Left colon (tissue), 2 donors: Measurements from ENCODE around the gene LY6G6C. TPM values are rescaled to one million over a fixed set of nuclear protein-coding genes. Genes with fewer than 3 reads are reported as not detected.

Source experiments
- ATAC-seq: fragments of 200-7000 bp; cut with Tn5 transposase; one replicate; pipeline ENCODE4 v1.9.1; 2020; ENCODE audit warnings: mild to moderate bottlenecking, moderate library complexity
- DNase-seq, 2 donors: peaks; one replicate each; pipeline ENCODE4 v3.0.0-alpha.2; 2020
- intact Hi-C, 2 donors: fragments of 100-400 bp; cut with DNase I in 1 of 2; cut with micrococcal nuclease in 1 of 2; formaldehyde crosslinking; loops; one replicate each; pipeline versions ENCODE4 v1.11.2 to v1.14.0; 2022; cut with DNase I, micrococcal nuclease
- total RNA-seq, 2 donors: library from RNA; stranded (reverse); fragmentation: NEBNext Ultra II Directional; extraction: Animal tissue kit (Norgen Biotek cat#: 25700); gene quantifications; one replicate each; pipeline ENCODE4 v1.2.1, GENCODE V29; 2021
- donor health status: DM: no; HTN: no; CAD: no.
- donor health status: DM: yes; HTN: yes; CAD: no.

Gene LY6G6C
- total RNA-seq, 2 donors from 2014 or later = not detected

DNA sequence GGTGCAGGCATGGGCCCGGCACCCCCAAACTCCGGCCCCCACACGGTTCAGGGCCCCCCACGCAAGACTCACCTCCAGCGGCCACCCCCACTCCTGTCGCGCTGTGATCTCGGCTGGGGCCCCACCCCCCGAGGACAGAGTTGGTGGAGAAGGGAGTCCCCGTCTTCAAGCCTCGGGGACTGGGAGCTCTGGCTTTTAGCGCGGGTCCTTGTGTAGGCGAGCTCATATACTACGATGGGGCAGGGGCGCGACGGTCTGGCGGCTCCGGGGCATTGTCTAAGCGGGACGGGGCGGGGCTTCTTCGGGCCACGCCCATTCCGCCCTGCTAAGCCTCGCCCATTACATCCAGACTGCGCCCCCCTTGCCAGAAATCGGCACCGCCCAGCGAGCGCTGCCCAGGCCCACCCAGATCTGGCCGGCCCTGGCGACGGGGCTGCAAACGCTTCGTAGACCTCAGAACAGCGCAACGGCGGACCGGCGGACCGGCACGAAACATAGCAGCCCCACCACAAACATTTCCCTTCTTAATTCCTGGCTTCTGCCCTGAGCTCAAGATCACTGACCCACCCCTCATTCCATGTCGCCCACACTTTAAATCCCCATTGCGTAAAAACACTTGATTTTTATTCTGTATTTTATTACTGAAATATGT lies 8.6 kb upstream of the LY6G6C start:
- DNase-seq = peak; percentile 90 to 93
- ATAC-seq = peak; percentile 64
- intact Hi-C loops = no loop called here

DNA sequence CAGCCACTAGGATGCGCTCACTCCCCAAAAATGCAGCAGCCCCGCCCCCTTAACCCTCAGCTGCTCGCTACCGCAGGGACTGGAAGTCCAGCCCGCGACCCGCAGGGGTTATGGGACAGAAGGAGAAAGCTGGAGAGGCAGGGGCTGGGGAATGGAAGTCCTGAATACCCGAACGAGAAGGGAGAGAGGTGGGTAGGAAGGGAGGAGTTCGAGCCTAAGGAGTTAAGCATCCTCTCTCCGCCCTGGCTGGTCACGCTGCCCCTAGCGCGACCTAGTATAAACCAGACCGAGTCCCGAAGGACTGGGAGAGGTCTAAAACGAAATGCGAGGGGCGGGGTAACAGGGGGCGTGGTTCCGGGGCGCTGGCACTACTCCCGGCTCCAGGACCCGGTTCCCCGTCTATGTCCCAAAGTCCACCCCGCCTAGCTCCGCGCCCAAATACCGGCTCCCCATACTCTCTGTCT lies 8.0 kb upstream of the LY6G6C start:
- intact Hi-C loops = no loop called here
- peak; percentile 95 to 97 for DNase-seq
- peak; percentile 78 for ATAC-seq

DNA sequence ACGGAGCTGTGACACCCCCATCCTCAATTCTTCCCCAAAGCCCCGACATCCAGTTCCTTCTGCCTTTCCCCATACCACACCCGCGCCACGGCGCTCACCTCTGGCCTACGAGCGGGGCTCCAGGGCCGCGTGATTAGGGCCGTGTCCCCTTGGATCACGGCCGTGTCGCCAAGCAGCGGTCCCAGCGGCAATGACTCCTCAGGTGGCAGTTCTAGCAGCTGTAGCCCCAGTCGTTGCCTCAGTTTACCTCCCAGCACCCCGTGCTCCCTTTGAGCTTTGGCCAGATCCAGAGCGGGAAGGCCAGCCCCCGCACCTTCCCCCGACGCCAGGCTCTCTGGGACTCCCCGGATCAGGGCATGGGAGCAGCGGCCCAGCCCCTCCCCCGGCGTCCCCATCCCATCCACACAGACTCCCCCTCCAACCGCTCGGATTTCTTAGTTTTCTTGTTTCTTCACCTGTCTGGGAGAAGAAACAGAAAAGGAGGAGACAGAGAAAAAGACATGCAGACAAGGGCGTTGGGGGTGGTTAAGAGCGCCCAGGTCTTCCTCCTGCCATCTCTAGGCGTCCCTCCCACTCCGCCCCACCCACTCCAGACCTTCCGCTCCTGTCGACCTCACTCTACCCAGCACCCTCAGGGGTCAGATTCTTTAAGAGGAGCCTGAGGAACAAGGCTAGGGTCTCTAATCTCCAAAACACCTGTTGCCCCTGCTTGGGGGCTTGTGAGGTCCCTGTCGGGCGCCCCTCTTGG lies 7.4 kb upstream of the LY6G6C start, which contains the start of gene DDAH2:
Gene DDAH2, minus strand, starts transcription at position 533 of the 748 bp plus-strand sequence. Its CDS starts 138 bp downstream, at position 395.
- ATAC-seq = peak; percentile 59
- DNase-seq = peak; percentile 48 to 54
- intact Hi-C loops = no loop called here

DNA sequence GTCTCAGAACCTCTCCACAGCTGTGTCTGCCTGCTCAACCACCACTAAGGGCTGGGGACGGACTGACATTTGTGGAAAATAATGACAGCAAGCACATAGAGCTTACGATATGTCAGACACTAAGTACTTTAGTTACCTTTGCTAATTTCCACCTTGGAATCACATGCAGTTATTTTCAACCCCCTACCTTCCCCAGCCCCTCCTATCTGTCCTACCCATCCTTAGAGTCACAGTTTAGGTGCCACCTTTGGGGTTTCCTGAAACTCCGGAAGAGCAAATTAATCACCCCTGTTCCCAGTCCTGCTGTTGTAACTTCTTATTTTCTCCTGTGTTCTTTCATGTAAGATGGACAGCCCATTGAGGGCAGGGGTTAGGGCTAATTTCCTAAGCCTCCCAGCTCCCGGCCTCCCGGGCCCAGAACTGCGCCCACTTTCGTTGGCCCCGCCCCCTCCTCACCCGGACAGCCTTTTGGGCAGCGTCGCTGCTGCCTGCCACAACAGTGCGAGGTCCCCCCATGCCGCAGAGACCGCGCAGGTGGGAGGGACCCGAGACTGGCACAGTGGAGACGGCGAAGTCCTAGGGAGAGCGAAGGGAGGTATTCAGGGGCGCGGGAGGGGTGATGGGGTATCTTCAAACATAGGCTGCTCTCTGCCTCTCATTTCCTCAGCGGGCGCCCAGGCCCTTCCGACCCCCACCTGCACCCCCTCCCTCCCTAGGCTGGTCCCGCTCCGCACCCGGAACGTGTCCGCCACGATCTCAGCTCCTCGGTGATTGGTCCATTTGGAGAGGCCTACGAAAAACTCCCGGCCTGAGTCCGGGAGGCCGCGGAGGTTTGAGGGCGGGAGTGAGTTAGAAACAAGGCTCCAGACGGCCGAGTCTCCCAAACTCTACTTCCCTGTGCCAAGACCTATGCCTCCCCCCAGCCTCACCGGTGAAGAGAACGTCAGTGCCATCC lies 6.4 kb upstream of the LY6G6C start:
- intact Hi-C loops = no loop called here
- ATAC-seq (no peak), DNase-seq (no peak)

DNA sequence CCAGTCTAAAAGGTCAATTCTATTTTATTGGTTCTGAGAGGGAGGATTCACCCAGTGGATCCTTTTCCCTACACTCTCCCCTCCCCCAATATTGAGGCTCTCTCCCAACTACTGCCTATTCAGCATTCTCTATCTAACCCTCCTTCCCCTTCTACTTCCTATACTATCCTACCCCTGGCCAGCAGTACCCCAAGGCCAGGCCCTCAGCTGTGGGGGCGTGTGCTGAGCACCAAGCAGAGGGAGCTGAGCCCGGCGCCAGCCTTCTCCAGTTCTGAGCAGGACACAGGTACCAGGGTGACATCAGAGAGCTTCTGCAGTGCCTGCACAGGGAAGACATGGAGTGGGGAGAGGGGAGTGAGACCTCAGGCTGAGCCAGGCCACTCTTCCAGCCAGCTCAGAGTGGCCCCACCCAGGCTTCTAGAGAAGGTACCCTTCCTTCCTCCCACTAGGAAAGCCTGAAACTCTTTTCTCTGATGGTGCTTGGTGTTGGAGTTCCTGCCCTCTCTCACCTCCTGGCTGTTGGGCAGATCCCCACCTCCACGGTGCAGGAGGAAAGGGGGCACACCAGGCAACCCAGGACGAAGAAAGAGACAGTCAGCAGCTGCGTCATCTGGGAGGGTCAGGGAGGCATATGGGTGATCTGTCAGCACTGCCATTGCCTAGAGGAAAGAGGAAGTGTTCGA lies 5.6 kb upstream of the LY6G6C start:
- intact Hi-C loops = no loop called here
- ATAC-seq = peak; percentile 21
- no peak for DNase-seq

DNA sequence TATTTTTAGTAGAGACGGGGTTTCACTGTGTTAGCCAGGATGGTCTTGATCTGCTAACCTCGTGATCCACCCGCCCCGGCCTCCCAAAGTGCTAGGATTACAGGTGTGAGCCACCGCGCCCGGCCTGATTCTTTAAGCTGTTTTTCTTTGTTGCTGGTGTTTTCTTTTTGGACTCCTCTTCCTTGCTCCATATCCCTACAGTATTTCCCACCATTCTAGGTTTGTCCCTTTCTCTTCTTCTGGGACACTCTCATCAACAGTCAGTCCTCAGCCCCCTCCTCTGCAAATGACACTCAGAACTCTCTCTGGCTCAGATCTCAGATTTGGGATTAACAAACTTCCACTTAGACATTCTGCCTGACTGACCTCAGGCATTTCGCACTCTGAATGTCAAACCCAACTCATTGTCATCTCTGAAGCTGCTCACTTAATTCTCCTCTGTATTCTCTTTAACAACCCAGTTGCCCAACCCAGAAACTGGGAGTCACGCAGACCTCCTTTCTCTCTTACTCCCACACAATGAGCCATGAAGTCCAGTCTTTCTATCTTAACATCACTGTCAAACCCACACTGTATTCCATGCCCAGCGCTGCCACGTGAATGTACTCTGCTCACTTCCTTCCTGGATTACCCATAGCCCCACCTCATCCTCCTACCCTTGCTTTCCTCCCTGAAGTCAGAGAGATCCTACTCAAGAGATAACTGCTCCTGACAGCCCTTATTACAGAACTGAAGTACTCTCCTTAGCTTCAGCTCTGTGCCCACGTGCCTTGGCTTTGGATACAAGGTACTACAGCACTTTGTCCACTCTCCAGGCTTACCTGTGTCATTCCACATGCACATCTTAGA lies 4.2 kb upstream of the LY6G6C start:
- no peak for ATAC-seq
- intact Hi-C loops = no loop called here
- no peak for DNase-seq

DNA sequence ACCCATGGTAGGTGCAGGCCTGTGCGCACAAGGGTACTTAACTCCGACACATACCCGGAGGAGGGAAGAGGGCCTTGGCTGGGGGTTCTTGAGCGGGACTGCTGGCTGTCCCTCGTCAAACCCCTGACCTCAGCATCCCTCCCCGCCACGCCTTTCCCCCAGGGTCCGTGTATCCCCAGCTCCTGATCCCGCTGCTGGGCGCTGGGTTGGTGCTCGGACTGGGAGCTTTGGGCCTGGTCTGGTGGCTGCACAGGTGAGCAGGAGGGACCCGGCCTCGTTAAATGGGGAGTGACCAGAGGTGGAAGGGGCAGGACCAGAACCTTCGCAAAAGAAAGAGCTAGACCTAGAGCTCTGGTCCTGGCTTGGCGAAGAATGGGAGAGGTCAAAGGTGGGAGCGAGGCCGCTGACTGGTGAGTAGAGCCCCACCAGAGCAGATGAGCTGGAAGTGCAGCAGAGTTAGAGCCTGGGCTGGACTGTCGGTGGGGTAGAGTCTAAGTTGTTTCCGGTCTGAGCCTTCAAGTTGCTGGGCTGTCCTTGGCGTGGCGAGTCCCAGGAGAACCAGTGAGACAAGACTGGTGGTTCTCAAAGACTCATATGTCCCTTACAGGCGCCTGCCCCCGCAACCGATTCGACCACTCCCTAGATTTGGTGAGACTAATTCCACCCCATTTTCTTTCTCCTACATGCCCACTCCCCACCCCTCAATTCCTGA lies 2.6 kb upstream of the LY6G6C start:
- intact Hi-C loops = no loop called here
- DNase-seq (no peak), ATAC-seq (no peak)

DNA sequence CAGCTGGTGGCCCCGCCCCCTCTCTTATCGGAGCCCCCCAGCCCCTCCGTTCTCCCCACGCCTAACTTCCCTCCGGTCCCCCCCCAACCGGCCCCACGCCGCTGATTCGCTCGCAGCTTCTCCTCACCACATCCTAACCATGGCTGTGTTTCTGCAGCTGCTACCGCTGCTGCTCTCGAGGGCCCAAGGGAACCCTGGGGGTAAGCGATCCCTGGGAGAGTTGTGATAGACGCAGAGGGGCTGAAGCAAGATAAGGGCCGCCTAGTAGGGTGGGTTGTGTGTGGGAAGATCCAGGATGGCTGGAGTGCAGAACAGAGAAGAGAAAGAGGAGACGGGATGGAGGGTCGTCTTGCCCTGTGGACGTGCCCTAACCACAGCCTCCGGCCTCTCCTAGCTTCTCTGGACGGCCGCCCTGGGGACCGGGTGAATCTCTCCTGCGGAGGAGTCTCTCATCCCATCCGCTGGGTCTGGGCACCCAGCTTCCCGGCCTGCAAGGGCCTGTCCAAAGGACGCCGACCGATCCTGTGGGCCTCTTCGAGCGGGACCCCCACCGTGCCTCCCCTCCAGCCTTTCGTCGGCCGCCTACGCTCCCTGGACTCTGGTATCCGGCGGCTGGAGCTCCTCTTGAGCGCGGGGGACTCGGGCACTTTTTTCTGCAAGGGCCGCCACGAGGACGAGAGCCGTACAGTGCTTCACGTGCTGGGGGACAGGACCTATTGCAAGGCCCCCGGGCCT lies 1.9 kb upstream of the LY6G6C start, which contains the start of gene MPIG6B:
Gene MPIG6B, plus strand, starts transcription at position 129 of the 735 bp plus-strand sequence. Its CDS starts 11 bp downstream, at position 140.
- ATAC-seq (no peak), DNase-seq (no peak)
- intact Hi-C loops = no loop called here

DNA sequence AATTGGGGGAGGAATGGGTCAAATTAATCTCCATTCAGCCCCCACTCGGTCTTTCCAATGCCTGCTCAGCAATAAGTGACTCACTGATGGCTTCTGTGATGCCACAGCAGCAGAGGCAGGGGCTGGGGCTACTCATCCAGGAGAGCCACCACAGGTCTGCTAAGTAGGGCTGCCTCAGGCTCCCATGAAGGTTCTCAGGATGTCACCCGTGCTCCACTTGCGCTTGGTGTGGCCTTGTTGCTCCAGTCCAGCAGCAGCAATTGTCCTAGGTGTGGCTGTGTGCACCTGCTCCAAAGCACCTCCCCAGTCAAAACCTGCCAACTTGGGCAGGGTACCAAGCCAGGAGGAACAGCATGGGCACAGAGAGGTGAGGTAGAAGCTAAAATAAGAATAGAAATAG lies 627 bp upstream of the LY6G6C start:
- intact Hi-C loops = no loop called here
- ATAC-seq (peak; percentile 12), DNase-seq (no peak)

DNA sequence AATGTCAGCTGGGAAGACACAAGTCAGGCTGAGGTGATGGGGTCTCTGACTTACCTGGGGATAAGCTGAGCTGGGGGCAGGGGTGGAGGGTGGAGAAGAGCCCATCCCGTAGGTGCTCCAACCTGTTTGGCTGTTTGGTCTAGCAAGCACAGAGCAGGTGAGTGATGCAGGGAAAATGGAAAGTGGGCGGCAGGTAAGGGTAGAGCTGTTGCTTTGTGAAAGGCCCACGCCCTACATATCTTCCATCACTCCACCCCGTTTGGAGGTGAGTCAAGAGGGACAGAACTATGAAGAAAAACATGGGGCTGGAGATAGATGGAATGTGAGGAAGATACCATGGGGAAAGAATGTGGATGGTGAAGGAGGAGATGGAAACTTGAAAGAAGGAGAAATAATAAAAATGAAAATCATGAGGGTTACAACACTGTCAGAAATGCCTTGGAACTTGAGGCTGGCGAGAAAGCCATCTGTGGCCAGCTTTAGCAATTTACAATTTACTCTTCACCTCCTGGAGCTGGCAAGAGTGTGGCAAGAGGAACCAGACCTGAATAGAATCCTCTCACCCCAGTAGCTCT lies 1.3 kb downstream of the LY6G6C start:
- no peak for DNase-seq

DNA sequence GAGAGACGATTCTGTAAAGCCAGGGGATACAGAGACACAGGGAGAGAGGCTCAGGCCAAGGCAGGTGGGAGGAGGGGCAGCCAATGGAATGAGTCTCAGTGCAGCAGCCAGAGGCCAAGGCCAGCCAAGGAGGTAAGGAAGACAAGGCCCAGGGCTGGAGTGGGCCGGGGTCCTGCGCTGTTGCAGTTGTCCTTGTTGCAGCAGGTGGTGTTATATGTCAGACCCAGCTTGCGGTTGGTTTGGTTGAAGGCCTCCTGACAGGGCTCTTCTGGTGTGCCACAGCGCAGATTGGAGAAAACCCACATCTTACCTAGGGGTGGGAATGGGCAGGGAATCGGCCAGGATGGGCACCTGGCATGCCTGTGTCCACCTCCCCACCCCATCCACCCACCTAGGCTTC lies 2.5 kb downstream of the LY6G6C start:
- DNase-seq = no peak
- intact Hi-C loops = no loop called here
- ATAC-seq = no peak

More for the DNA sequence above, 1.3 kb downstream of the LY6G6C start:
- intact Hi-C loops = no loop called here
- ATAC-seq = peak; percentile 15

DNA sequence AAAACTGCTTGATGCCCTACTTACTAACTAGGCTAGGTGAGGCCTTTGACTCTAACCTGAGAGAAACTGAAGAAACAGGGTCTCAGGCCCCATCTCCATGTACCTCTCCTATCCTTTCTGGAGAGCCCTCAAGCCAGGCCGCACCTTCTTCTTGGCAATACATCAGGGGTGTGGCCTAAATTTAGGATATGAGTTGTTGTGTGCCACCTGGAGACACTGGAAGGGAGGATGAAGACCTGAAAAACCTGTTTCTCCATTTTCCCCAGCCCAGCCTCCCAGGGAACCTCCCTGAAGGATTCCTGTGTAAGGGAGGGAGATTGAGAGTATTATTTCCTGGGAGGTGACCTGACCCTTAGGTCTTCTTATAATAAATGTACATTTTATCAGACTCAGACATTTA lies 3.3 kb downstream of the LY6G6C start:
- intact Hi-C loops = no loop called here
- peak; percentile 84 for ATAC-seq
- DNase-seq = peak in 1 of 2 donors; percentile 74

DNA sequence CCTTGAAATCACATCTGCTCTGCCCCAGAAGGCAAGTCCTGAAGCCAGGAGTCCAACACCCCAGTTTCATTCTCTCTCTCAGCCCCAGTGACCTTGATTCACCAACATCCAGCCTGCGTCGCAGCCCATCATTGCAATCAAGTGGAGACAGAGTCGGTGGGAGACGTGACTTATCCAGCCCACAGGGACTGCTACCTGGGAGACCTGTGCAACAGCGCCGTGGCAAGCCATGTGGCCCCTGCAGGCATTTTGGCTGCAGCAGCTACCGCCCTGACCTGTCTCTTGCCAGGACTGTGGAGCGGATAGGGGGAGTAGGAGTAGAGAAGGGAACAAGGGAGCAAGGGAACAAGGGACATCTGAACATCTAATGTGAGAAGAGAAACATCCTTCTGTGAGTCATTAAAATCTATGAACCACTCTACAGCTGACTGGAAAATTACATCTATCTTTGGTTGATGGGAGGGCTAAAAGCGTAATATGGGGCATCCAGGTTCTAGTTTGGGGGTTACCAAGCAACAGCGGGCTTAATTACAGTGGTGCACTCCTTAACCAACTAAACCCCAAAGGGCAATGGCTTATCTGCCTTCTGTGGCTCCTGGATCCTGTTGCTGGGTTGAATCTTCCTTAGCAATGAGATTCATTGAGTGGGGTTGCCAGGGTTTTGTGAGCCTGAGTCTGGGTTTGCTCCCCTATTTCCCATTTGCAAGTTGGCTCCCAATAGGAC lies 3.9 kb downstream of the LY6G6C start:
- DNase-seq = no peak
- no peak for ATAC-seq

DNA sequence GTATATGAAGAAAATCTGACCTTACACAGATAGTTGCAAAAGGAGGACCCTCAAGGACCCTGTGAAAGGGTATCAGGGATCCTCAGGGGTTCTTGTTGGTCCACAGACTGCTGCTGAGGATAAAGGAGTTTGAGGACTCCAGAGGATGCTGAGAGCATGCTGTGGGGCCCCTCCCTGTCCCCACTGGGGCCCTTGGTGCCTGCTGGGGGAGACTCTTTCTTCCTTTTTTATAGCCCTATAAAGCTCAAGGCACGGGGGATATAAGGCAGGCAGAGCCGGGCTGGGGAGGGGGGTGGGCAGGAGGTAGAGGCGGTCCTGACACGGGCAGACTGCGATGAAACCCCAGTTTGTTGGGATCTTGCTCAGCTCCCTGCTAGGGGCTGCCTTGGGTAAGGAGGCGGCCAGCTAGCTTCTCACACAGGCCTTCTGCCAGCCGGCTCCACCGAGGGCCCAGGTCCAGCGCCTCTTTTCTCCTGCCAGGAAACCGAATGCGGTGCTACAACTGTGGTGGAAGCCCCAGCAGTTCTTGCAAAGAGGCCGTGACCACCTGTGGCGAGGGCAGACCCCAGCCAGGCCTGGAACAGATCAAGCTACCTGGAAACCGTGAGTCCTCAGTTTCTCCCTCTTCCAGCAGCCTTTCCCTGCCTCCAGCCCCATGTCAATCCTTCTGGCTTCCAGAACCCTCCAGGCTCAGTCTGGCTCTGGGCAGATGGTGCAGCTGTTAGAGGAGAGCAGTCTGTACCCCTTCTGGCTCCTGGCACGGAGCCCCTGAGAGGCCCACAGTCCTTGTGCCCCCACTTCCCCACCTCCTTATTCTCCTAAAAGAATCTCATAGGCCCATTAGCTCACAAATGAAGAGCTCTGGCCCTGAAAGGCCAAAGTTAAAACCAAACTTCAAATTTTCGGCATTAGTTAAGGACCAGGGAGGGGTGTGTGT lies 6.3 kb downstream of the LY6G6C start, which contains the start of gene LY6G6D:
Gene LY6G6D, plus strand, starts transcription at position 327 of the 937 bp plus-strand sequence. Its CDS starts 8 bp downstream, at position 335.
- intact Hi-C loops = no loop called here
- ATAC-seq (no peak), DNase-seq (no peak)

More for the DNA sequence above, 3.9 kb downstream of the LY6G6C start:
- intact Hi-C loops = no loop called here
